ENCODE measurements around the gene IL23A. TPM values are rescaled to one million over a fixed set of nuclear protein-coding genes. Genes with fewer than 3 reads are reported as not detected.

The IL23A gene
- polyA plus RNA-seq, 1 of the 3 experiments (the other 2 are of a cell fraction): 0.46 TPM

GRCh38 chr12:56317675-56318074 lies 21.0 kb upstream of the IL23A start:
- H3K79me2 ChIP-seq (ENCODE audit: insufficient read depth): peaks cover 26% of the 10 kb centered on the region
- H3K4me1 ChIP-seq (ENCODE audit: control insufficient read depth in 1 of 2, insufficient read depth in 2 of 2, low read depth in 1 of 2, low read length in 1 of 2): peaks cover 12 to 13% of the 10 kb centered on the region in 2 experiments; a peak in 3 of 4 replicates
- no peak overlapping the region for H3K4me2 ChIP-seq
- ChIA-PET POLR2A (interaction anchor here (2.8 kb wide), 1 partner anchor 18 kb away, joined by 12 read pairs; the partner anchor contains the start of gene CS), CTCF (interaction anchor here (1.0 to 1.5 kb wide), 3 partner anchors 10 to 147 kb away, joined by 3 to 4 read pairs (median 3); no protein-coding TSS in a partner anchor)
- peaks cover 22 to 23% of the 10 kb centered on the region in 2 experiments for H3K36me3 ChIP-seq (replicated peaks in 1 of 2; ENCODE audit: control insufficient read depth in 1 of 2, insufficient read depth in 2 of 2, low read length in 1 of 2)
- no peaks in the 10 kb centered on the region for H4K20me1 ChIP-seq (ENCODE audit: insufficient read depth)
- WGBS (ENCODE audit: low lambda C conversion rate): 93% methylated on average over 3 of the region's 3 CpGs
- DNase-seq: no peak
- no peak overlapping the region for H3K27ac ChIP-seq (ENCODE audit: low read depth in 2 of 2, low read length in 1 of 2)
- H3K9me2 ChIP-seq: no peaks in the 10 kb centered on the region
- H3K9ac ChIP-seq: no peak overlapping the region
- TF ChIP-seq YY1 (IDR thresholded peaks at IDR 0.05; ENCODE audit: low read depth): no peak
- TF ChIP-seq IRF3 (IDR thresholded peaks at IDR 0.05; ENCODE audit: low read depth, low read length): no peak
- TF ChIP-seq REST (IDR thresholded peaks at IDR 0.05; ENCODE audit: low read depth, low read length): no peak
- no peak for TF ChIP-seq ZBTB33 (IDR thresholded peaks at IDR 0.05; ENCODE audit: borderline replicate concordance, low read depth)
- TF ChIP-seq GABPA (IDR thresholded peaks at IDR 0.05; ENCODE audit: low read depth): no peak
- TF ChIP-seq SIN3A (IDR thresholded peaks at IDR 0.05; ENCODE audit: borderline replicate concordance, low read depth, low read length): no peak
- no peak for TF ChIP-seq TCF12 (IDR thresholded peaks at IDR 0.05)
- H3F3A ChIP-seq (replicated peaks; ENCODE audit: insufficient read depth): peaks cover 16% of the 10 kb centered on the region
- H3K27me3 ChIP-seq (ENCODE audit: insufficient read depth): no peaks in the 10 kb centered on the region
- no peaks in the 10 kb centered on the region for H3K9me3 ChIP-seq
- no peak overlapping the region for H3K4me3 ChIP-seq (ENCODE audit: low read depth in 2 of 2, low read length in 1 of 2)
- H2AFZ ChIP-seq (ENCODE audit: low read depth): no peak overlapping the region

GRCh38 chr12:56321027-56321426 lies 17.7 kb upstream of the IL23A start:
- Histone ChIP-seq H2AFZ (ENCODE audit: low read depth) (no peak overlapping the region), H3K36me3 (replicated peaks in 1 of 2; ENCODE audit: control insufficient read depth in 1 of 2, insufficient read depth in 2 of 2, low read length in 1 of 2) (peaks cover 21 to 53% of the 10 kb centered on the region in 2 experiments), H3K9ac (no peak overlapping the region), H3K27ac (ENCODE audit: low read depth in 2 of 2, low read length in 1 of 2) (no peak overlapping the region), H3K9me2 (no peaks in the 10 kb centered on the region), H3K4me1 (ENCODE audit: control insufficient read depth in 1 of 2, insufficient read depth in 2 of 2, low read depth in 1 of 2, low read length in 1 of 2) (peaks cover 7% of the 10 kb centered on the region in 2 experiments; a peak in 3 of 4 replicates), H3K4me3 (ENCODE audit: low read depth in 2 of 2, low read length in 1 of 2) (no peak overlapping the region), H3K4me2 (no peak overlapping the region), H4K20me1 (ENCODE audit: insufficient read depth) (no peaks in the 10 kb centered on the region), H3K27me3 (ENCODE audit: insufficient read depth) (no peaks in the 10 kb centered on the region), H3K9me3 (no peaks in the 10 kb centered on the region), H3F3A (replicated peaks; ENCODE audit: insufficient read depth) (peaks cover 16% of the 10 kb centered on the region), H3K79me2 (ENCODE audit: insufficient read depth) (no peaks in the 10 kb centered on the region)
- CTCF ChIA-PET: interaction anchor here (1.7 kb wide), 1 partner anchor 12 kb away, joined by 4 read pairs; the partner anchor contains the start of gene PAN2
- 84% methylated on average over 2 of the region's 2 CpGs for WGBS (ENCODE audit: low lambda C conversion rate)
- no peak for DNase-seq
- POLR2A ChIA-PET: interaction anchor here (1.4 kb wide), 1 partner anchor 11 kb away, joined by 3 read pairs; no protein-coding TSS in a partner anchor
- TF ChIP-seq RAD21 (IDR thresholded peaks at IDR 0.05; ENCODE audit: low read length): no peak
- no peak for TF ChIP-seq IRF3 (IDR thresholded peaks at IDR 0.05; ENCODE audit: low read depth, low read length)
- no peak for TF ChIP-seq MEF2A (IDR thresholded peaks at IDR 0.05; ENCODE audit: borderline replicate concordance, low read depth)
- no peak for TF ChIP-seq NFIC (IDR thresholded peaks at IDR 0.05; ENCODE audit: borderline replicate concordance)
- no peak for TF ChIP-seq ELF1 (IDR thresholded peaks at IDR 0.05)
- TF ChIP-seq SMC3 (IDR thresholded peaks at IDR 0.05; ENCODE audit: low read depth, low read length): no peak
- TF ChIP-seq USF1 (IDR thresholded peaks at IDR 0.05; ENCODE audit: borderline replicate concordance, low read depth): no peak
- TF ChIP-seq RCOR1 (IDR thresholded peaks at IDR 0.05; ENCODE audit: low read length): no peak
- no peak for TF ChIP-seq CTCF (IDR thresholded peaks at IDR 0.05)
- TF ChIP-seq SIN3A (IDR thresholded peaks at IDR 0.05; ENCODE audit: borderline replicate concordance, low read depth, low read length): no peak

Measured in SK-N-SH (cell line).